ACC112 (cell line): ENCODE results near the gene HOXD4.

Experiments
- H2AFZ ChIP-seq: fragments of 200-600 bp; sonication (generic); one replicate; pipeline ENCODE4 v1.6.0; 2017; ENCODE audit warnings: antibody characterized with exemption, low read length; ENCODE audit not compliant: unreplicated experiment
- H3K27ac ChIP-seq: fragments of 200-600 bp; sonication (generic); 2 replicates; pipeline ENCODE4 v1.5.1; 2014; ENCODE audit warnings: low read depth, mild to moderate bottlenecking, antibody characterized with exemption, low read length, moderate library complexity
- H3K27me3 ChIP-seq: fragments of 200-600 bp; sonication (generic); 2 replicates; pipeline ENCODE4 v1.6.1; 2014; ENCODE audit warnings: mild to moderate bottlenecking, antibody characterized with exemption, low read length, moderate library complexity, mixed read lengths; ENCODE audit not compliant: insufficient read depth
- H3K36me3 ChIP-seq: fragments of 200-600 bp; sonication (generic); 2 replicates; pipeline ENCODE4 v1.6.1; 2016; ENCODE audit warnings: mild to moderate bottlenecking, antibody characterized with exemption, low read length, moderate library complexity, mixed read lengths; ENCODE audit not compliant: insufficient read depth
- H3K4me1 ChIP-seq: fragments of 200-600 bp; sonication (generic); one replicate; pipeline ENCODE4 v1.6.1; 2016; ENCODE audit warnings: low read length, mixed read lengths; ENCODE audit not compliant: insufficient read depth, unreplicated experiment, control insufficient read depth
- H3K4me3 ChIP-seq: fragments of 200-600 bp; sonication (generic); 2 replicates; pipeline ENCODE4 v1.5.1; 2014; ENCODE audit warnings: mild to moderate bottlenecking, low read depth, low read length
- H3K79me2 ChIP-seq: fragments of 200-600 bp; sonication (generic); one replicate; pipeline ENCODE4 v1.6.0; 2016; ENCODE audit warnings: low read length; ENCODE audit not compliant: control insufficient read depth, unreplicated experiment, insufficient read depth

Gene HOXD4

GRCh38 chr2:176107731-176108181 is 43.6 kb upstream of the HOXD4 start:
- Histone ChIP-seq H3K4me1 (peaks cover 8% of the 10 kb centered on the region), H3K79me2 (no peaks in the 10 kb centered on the region), H3K4me3 (no peak overlapping the region), H3K36me3 (no peaks in the 10 kb centered on the region), H2AFZ (no peak overlapping the region), H3K27ac (no peak overlapping the region), H3K27me3 (peaks cover 97% of the 10 kb centered on the region)

GRCh38 chr2:176109192-176109901 is 42.0 kb upstream of the HOXD4 start:
- Histone ChIP-seq H3K27ac (no peak overlapping the region), H3K27me3 (peaks cover 97% of the 10 kb centered on the region), H3K4me3 (peak overlapping the region; percentile 59), H2AFZ (no peak overlapping the region), H3K79me2 (no peaks in the 10 kb centered on the region), H3K36me3 (no peaks in the 10 kb centered on the region), H3K4me1 (peaks cover 7% of the 10 kb centered on the region)

- Histone ChIP-seq H3K4me1 (peaks cover under 1% of the 10 kb centered on the region), H2AFZ (no peak overlapping the region), H3K79me2 (no peaks in the 10 kb centered on the region), H3K27ac (no peak overlapping the region), H3K4me3 (no peak overlapping the region), H3K27me3 (peaks cover 97% of the 10 kb centered on the region), H3K36me3 (no peaks in the 10 kb centered on the region)
Measured at GRCh38 chr2:176109946-176110345, 41.4 kb upstream of the HOXD4 start.

GRCh38 chr2:176110415-176111308 is 40.7 kb upstream of the HOXD4 start:
- H2AFZ ChIP-seq: no peak overlapping the region
- no peaks in the 10 kb centered on the region for H3K79me2 ChIP-seq
- H3K36me3 ChIP-seq: no peaks in the 10 kb centered on the region
- no peaks in the 10 kb centered on the region for H3K4me1 ChIP-seq
- H3K27me3 ChIP-seq: peaks cover 97% of the 10 kb centered on the region
- H3K4me3 ChIP-seq: no peak overlapping the region
- H3K27ac ChIP-seq: no peak overlapping the region

GRCh38 chr2:176111309-176111663 is 40.1 kb upstream of the HOXD4 start:
- H3K4me3 ChIP-seq: no peak overlapping the region
- H3K27ac ChIP-seq: no peak overlapping the region
- no peaks in the 10 kb centered on the region for H3K4me1 ChIP-seq
- H3K36me3 ChIP-seq: no peaks in the 10 kb centered on the region
- peaks cover 97% of the 10 kb centered on the region for H3K27me3 ChIP-seq
- H3K79me2 ChIP-seq: no peaks in the 10 kb centered on the region
- H2AFZ ChIP-seq: no peak overlapping the region

GRCh38 chr2:176111846-176112374 is 39.4 kb upstream of the HOXD4 start:
- no peaks in the 10 kb centered on the region for H3K4me1 ChIP-seq
- H3K27ac ChIP-seq: no peak overlapping the region
- H2AFZ ChIP-seq: no peak overlapping the region
- peaks cover 97% of the 10 kb centered on the region for H3K27me3 ChIP-seq
- no peak overlapping the region for H3K4me3 ChIP-seq
- no peaks in the 10 kb centered on the region for H3K36me3 ChIP-seq
- H3K79me2 ChIP-seq: no peaks in the 10 kb centered on the region

GRCh38 chr2:176112375-176113302 is 38.7 kb upstream of the HOXD4 start:
- H3K36me3 ChIP-seq: no peaks in the 10 kb centered on the region
- no peak overlapping the region for H2AFZ ChIP-seq
- no peaks in the 10 kb centered on the region for H3K4me1 ChIP-seq
- H3K27me3 ChIP-seq: peaks cover 98% of the 10 kb centered on the region
- no peaks in the 10 kb centered on the region for H3K79me2 ChIP-seq
- H3K4me3 ChIP-seq: no peak overlapping the region
- no peak overlapping the region for H3K27ac ChIP-seq

GRCh38 chr2:176114120-176114929 is 37.0 kb upstream of the HOXD4 start:
- Histone ChIP-seq H3K27ac (no peak overlapping the region), H3K4me3 (no peak overlapping the region), H3K79me2 (no peaks in the 10 kb centered on the region), H2AFZ (no peak overlapping the region), H3K27me3 (peaks cover 99% of the 10 kb centered on the region), H3K4me1 (no peaks in the 10 kb centered on the region), H3K36me3 (no peaks in the 10 kb centered on the region)

- Histone ChIP-seq H2AFZ (no peak overlapping the region), H3K27me3 (peaks cover 99% of the 10 kb centered on the region), H3K79me2 (no peaks in the 10 kb centered on the region), H3K4me3 (no peak overlapping the region), H3K36me3 (no peaks in the 10 kb centered on the region), H3K4me1 (no peaks in the 10 kb centered on the region), H3K27ac (no peak overlapping the region)
Measured at GRCh38 chr2:176114930-176115625, 36.3 kb upstream of the HOXD4 start.
